ENCODE data around the gene PLCL1.

The PLCL1 gene

DNA sequence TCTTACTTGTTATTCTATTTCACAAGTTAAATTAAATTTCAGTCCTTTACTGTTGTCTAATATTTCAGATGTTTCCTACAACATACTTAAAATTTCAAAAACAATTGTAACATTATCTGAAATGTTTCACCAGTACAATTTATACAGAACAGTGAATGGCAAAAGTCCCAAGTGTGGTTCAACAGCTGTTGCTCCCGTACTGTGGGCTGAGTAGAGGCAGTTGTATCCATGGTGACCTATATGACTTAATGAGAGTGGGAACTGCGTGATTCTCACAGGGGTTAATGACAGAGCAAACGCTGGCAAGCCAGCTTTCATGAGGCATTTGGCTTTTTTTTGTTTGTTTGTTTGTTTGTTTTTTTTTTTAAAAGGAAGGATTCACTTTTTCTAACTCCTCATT, 5.3 kb upstream of the PLCL1 start:
- DNase-seq (ENCODE audit: low spot score): no peak
- in situ Hi-C loops (cut with MboI; ENCODE audit: low sequenced_read_pairs, unreplicated experiment): no loop called here
- no peak for TF ChIP-seq CTCF (IDR thresholded peaks at IDR 0.05; ENCODE audit: borderline replicate concordance, control extremely low read depth, extremely low read depth, insufficient read depth, missing control alignments)

DNA sequence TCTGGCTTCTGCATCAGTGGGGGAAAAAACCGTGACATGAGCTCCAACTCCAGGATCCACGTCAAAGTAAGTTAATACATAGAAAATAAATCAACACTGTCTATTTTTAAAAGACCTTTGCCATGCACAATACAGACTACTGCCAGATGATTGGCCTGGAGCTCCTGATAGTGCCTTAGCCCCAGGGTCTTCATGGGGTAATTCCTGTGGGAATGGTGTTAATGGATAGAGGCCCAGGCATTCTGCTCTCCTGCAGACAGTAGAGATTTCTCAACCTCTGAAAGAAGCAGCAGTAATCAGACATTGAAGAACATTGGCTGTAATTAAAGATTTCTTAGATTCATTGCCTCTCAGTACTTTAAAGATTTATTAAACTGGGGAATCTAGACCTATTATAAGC, 4.3 kb upstream of the PLCL1 start:
- DNase-seq (ENCODE audit: low spot score): no peak
- no peak for TF ChIP-seq CTCF (IDR thresholded peaks at IDR 0.05; ENCODE audit: borderline replicate concordance, control extremely low read depth, extremely low read depth, insufficient read depth, missing control alignments)
- in situ Hi-C loops (cut with MboI; ENCODE audit: low sequenced_read_pairs, unreplicated experiment): loop anchor here (10.0 kb wide), 1 partner anchor 325 kb away; no protein-coding TSS in a partner anchor

DNA sequence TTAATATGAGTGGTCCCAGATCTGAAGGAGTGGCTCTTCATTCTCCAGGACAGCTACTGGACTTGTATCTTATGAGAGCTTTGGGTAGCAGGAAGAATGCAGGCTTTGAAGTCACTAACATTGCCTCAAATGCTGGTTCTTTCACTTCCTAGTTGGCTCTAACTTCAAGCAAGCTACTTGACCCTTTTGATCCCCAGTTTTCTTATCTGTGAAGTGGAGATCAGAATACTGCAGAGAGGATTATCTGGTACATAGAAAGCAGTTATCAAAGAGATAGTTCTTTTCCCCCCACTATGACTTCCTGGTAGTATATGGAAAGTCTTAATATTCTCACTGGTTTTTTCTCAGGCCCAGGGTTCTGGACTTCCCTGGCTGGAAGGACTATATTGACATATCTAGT, 3.4 kb upstream of the PLCL1 start:
- DNase-seq (ENCODE audit: low spot score): no peak
- TF ChIP-seq CTCF (IDR thresholded peaks at IDR 0.05; ENCODE audit: borderline replicate concordance, control extremely low read depth, extremely low read depth, insufficient read depth, missing control alignments): no peak
- in situ Hi-C loops (cut with MboI; ENCODE audit: low sequenced_read_pairs, unreplicated experiment): loop anchor here (10.0 kb wide), 1 partner anchor 324 kb away; no protein-coding TSS in a partner anchor

DNA sequence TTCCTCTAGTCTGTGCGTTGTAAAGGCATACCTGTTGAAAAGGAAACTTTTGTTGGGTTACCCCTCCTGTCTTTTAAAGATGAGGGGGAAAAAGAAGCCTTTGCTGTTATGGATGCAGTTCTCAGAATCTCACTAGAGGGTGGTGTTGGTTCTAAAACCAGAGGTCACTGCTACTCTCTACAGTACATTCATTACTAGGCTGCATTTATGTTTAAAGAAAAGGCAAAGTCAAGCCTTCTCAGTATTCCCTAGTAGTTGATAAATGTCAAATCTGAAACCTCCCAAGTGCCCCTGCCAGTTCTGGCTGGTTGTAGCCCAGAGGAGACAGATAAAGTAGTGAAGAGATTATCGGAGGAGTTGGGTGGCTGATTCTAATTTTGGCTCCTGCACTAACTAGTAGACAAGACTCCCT, 1.4 kb upstream of the PLCL1 start:
- in situ Hi-C loops (cut with MboI; ENCODE audit: low sequenced_read_pairs, unreplicated experiment): loop anchor here (10.0 kb wide), 1 partner anchor 322 kb away; no protein-coding TSS in a partner anchor
- DNase-seq (ENCODE audit: low spot score): peak; percentile 51
- peak; percentile 54 for TF ChIP-seq CTCF (IDR thresholded peaks at IDR 0.05; ENCODE audit: borderline replicate concordance, control extremely low read depth, extremely low read depth, insufficient read depth, missing control alignments)

DNA sequence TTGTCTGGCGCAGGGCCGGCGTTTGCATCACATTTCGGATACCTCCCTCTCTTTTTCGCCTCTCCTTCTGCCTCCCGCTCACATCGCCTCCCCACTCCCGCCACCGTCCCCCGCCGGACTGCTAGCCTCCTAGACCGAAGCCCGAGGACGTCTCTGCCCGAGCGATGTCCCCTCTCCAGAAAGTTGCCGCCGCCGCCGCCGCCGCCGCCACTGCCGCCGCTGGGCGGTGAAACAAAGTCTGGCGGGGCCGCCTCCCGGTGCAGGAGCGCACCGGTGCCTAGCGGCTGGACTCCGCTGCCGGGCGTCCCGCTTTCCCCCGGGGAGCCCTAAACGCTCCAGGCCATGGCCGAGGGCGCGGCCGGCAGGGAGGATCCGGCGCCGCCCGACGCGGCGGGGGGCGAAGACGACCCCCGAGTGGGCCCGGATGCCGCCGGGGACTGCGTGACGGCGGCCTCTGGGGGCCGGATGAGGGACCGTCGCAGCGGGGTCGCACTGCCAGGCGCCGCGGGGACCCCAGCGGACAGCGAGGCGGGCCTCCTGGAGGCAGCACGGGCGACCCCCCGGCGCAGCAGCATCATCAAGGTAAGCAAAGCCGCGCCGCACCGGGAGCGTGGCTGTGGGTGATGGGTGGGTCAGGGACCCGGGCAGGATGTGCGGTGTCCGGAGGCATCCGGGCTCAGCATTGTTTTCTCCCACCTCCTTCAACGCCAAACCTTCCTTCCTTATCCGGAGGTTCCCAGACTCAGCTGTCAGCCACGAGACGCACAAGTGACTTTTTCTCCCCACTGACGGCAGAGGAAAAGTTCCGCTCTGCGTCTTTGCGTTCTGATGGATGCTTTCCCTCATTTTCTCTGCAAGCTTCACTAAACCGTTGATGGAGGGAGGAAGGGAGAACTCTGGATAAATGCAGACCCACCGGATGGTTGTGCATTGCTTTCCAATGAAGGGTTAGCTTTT, 643 bp downstream of the PLCL1 start:
- in situ Hi-C loops (cut with MboI; ENCODE audit: low sequenced_read_pairs, unreplicated experiment): loop anchor here (10.0 kb wide), 1 partner anchor 320 kb away; no protein-coding TSS in a partner anchor
- TF ChIP-seq CTCF (IDR thresholded peaks at IDR 0.05; ENCODE audit: borderline replicate concordance, control extremely low read depth, extremely low read depth, insufficient read depth, missing control alignments): no peak
- peak; percentile 46 for DNase-seq (ENCODE audit: low spot score)

DNA sequence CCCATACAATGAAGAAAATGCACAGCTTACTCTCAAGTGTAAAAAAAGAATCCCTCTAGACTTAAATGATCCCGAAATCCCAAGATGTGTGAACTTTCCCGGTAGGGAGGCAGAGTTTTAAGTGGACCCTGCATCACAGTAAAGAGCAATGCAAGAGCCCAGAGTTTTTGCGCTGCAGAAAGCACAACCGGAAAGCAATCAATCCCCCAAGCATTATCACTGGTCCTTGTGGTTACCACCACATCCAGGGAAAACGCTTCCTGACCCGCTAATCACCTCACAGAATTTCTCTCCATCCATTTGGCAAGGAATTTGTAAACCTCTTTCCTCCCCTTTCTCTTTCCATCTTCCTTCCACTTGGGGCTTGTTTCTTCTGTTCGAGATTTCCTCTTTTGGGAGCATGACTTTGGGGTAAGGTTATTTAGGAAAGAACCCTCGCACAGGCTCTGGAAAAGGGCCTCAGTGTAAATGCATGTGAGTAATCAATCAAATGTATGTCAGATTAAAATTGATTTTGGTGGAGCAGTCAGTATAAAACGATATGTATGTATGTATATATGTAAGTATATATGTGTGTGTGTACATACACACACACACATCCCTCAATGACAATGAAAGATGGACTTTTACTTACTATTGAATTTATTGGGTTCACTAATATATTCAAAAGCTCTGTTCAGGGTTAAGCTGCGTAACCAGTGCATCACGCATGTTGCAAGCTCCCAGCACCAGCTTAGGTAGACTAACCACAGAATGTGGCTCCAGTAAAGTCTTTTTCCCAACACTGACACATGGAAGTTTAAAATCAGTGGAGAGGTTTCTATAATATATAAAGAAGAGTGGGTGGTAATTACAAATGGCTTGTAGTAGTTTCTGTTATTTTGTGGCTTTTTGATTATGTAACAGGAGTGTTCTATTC, 1.6 kb downstream of the PLCL1 start:
- no peak for TF ChIP-seq CTCF (IDR thresholded peaks at IDR 0.05; ENCODE audit: borderline replicate concordance, control extremely low read depth, extremely low read depth, insufficient read depth, missing control alignments)
- in situ Hi-C loops (cut with MboI; ENCODE audit: low sequenced_read_pairs, unreplicated experiment): loop anchor here (10.0 kb wide), 1 partner anchor 319 kb away; no protein-coding TSS in a partner anchor

More for the DNA sequence above, 1.6 kb downstream of the PLCL1 start:
- DNase-seq (ENCODE audit: low spot score): no peak

Data from GM13976 (cell line).